NCI-H2171 (cell line): ENCODE data around the gene PLS3.
"Not testable (repeated sequence)": the region's sequence is repeated elsewhere in the genome, so short reads cannot be mapped to it uniquely, and the experiment has no call there.

ENCODE experiments used
- DNase-seq: peaks from one replicate; lab custom pipeline; 2025; lab: John Stamatoyannopoulos, UW

Gene PLS3

DNA sequence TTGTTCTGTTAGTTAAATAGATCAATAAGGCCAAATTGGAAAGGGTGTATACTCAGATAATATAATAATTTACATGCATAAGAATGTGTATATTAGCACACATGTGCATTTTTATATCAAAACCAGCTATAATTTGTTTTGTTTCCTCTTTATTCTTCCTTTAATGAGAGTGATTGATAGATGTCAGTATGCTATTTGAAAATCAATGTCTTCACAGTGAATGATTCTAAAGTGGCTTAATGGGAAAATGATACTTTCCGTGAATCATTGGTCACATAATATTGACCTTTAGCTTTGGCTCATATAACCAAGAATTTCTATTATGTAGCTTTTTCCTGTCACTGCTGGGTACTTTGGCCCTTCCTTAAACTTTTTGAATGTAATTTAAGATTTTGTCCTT is 48.6 kb downstream of the PLS3 start:
- DNase-seq: no peak

DNA sequence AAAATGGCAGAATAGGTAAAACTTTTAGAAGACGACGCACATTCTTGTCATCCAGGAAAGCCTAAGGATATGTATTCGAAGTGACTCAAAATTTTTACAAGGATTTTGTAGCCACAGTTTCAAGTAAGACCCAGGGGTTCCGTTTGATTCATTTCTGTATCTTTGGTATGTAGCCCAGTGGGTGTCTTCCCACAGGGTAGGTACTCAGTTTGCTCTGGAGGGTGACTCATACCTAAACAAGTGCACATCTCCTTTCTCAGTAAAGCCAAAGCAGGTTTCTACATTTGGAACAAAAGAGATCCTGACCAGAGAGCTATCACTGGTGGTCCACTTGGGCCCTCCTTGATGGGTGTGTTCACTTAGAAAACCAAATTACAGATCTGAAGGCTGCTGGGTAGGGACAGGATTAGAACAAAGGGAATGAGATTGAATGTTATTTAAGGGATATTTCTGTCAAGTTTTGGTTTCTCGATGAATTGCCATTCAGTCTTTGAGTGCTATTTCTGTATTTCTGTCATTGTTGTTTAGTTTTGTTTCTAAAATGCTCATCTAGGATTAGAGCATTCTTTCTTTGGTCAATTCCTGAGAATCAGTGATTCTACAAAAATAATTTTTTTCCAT is 56.1 kb downstream of the PLS3 start:
- DNase-seq: no peak

DNA sequence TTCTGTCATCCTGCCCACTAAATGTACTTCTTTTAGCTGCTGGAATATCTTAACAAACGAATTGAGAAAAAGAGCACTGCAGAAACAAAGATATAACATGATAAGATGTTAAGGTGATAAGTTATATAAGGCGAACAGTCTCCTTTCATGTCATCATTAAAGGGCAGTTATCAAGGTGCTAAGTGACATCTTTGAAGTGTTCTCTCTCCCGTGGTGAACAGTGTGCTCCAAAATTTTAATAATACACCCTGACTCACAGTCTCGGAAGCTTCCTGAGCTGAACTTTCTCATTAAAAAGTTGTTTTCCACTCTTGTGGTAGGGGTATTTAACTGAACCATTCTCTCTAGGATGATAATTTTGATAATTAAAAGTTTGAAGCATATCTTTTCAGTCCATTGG is 61.6 kb downstream of the PLS3 start:
- no peak for DNase-seq

DNA sequence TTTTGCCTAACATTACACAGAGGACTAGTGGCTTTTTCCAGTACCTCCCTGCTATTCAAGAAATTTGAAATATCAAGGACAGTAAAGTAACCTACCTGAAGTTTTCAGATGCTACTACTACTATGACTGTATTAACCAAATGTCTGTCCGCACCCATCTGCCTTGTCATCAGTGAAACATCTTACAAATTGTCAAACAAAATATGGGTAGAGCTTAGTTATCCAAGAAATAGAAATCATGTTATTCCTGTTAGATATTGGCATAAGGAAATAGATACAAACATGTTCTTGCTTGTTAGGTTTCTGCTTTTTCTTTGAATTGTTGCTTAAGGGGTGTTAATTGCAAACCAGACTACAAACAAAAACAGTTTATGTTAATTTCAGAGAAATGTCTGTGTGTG is 63.9 kb downstream of the PLS3 start:
- DNase-seq: no peak

DNA sequence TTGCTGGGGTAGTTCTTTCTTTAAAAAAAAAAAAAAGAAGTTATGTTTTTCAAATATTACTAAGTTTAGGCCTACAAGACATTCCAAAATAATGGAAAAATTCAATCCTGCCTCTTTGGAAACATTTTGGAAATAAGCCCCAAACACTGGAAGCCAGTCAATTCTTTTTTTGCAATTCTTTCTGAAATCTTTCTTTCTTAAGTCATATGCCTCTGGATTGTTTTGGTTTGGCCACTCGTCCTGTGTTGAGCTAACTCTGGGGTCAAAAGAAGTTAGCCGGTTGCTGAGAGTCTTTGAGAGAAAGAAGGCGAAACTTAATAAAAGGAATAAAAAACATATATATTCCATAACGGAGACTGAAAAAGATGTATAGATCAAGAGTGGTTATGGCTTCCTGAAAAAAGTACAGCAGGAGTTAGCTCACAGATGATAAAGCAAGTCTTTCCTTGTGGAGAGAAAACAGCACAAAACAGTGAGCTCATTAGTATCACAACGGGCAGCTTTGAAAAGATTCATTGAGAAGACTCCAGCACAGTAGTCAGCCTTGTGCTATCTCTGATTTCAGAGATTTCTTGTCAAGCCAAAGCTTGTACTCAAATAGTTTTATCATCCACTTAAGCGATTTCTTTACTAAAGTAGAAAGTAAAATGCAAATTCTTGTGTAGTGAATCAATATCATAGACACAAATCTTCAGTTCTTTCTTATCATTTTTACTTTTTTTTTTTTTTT is 64.8 kb downstream of the PLS3 start:
- no peak for DNase-seq

DNA sequence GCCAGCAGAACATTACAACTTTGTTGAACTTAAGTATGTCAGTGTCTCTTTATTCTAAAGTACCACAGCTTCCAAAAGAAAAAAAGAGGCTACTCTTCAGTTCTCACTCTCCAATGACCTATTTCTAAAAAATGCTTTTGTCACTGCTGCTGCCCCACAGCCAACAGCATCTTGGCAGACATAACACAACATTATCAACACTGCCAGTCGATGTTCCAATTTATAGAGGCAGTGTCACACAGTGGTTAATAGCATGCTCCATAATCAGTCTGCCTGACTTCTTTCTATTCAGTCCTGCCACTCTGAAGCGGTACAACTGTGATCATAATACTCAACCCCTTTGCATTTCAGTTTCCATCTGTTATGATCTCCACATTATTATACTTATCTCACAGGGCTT is 69.2 kb downstream of the PLS3 start:
- no peak for DNase-seq

DNA sequence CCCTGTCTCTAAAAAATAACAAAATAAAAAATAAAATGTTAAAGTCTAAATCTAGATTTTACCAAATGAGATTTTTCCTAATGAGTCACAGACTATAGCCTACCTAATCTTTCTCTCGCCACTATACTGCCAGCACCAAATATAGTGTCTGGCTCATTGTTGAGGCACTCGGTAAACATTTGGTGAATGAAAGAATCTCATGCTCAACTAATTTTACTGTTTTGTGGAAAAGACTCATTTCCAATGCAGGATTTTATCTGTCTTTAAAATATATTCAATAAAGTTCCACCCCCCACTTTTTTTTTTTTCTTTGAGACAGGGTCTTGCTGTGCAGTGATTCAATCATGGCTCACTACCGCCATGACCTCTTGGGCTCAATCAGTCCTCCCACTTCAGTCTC is 71.5 kb downstream of the PLS3 start:
- DNase-seq: no peak

DNA sequence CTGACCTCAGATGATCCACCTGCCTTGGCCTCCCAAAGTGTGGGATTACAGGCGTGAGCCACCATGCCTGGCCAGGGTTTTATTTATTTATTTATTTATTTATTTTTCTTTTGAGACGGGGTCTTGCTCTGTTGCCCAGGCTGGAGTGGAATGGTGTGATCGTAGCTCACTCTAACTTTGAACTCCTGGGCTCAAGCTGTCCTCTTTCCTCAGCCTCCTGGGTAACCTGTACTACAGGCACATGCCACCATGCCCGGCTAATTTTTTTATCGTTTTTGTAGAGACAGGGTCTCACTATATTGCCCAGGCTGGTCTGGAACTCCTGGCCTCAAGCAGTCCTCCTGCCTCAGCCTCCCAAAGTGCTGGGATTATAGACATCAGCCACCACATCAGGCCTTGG is 72.4 kb downstream of the PLS3 start:
- DNase-seq: not testable (repeated sequence)

DNA sequence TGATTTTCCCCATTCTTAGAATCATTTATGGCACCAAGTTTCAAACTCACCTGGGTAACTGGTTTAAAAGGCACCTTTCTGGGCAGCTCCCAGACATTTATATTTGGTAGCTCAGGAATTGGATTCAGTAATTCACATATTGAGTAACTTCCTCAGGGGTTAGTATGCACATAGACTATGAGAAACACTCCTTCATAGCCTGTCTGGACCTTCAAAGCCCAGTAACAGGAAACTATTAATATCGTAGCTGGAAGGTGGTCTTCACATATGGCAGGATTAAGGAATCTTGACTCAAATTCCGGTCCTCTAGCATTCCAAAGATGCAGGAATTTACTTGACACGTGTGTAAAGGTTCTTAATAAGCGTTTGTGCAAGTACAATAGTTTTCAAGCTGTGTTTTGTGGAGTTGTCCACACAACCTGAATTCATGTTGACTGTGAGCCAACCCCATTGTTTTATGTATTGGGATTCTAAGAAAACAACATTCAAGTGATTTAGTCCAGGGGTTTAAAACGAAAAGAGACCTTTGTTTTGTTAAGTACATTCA is 78.4 kb downstream of the PLS3 start:
- DNase-seq: no peak

DNA sequence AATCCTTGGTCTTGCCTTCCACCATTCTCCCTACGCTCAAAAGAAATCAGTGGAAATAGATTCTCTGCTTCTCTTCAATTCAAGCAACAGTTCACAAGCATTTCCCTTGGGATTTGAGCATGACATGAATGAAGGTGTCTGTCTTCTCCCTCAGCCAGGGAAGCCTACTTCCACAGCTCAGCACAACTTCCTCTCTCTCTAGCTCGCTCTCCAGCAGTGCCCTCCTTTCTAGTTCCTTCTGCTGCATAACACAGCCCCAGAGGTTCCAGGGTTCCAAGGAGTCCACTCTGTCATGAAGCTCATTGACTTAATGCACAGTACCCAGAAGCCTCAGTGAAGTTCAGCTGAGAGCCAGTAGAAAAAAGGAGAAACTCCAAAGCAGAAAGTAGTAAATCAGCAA is 81.3 kb downstream of the PLS3 start:
- no peak for DNase-seq

DNA sequence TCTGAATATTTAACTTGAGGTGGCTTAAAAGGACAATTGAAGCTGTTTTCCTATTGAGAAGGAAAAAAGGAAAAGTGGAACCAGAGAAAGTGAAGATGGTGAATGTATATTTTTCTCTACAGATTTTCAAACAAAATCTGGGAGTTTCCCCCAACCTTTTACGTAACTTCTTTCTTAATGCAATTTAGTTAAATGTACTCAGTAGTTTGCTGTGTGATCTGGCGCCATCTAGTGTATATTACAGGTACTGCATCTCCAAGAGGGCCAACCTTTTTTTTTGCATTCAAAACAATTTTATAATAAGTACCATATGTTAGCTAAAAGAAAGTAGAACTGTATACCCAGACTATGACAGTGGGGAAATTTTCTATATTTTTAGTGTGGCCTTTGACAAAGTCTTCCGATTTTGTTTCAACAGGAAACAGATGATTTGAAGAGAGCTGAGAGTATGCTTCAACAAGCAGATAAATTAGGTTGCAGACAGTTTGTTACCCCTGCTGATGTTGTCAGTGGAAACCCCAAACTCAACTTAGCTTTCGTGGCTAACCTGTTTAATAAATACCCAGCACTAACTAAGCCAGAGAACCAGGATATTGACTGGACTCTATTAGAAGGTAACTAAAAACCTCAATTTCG is 82.0 kb downstream of the PLS3 start:
- no peak for DNase-seq

DNA sequence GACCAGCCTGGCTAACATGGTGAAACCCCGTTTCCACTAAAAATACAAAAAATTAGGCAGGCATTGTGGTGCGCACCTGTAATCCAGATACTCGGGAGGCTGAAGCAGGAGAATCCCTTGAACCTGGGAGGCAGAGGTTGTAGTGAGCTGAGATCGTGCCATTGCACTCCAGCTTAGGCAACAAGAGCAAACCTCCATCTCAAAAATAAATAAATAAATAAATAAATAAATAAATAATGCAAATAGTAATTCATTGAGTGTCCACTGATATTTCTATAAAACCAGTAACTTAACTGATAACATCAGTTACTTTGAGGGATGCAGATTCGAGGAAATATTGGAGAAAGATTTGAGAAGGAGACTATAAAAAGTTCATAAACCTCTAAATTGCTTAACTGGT is 83.4 kb downstream of the PLS3 start:
- DNase-seq: not testable (repeated sequence)

DNA sequence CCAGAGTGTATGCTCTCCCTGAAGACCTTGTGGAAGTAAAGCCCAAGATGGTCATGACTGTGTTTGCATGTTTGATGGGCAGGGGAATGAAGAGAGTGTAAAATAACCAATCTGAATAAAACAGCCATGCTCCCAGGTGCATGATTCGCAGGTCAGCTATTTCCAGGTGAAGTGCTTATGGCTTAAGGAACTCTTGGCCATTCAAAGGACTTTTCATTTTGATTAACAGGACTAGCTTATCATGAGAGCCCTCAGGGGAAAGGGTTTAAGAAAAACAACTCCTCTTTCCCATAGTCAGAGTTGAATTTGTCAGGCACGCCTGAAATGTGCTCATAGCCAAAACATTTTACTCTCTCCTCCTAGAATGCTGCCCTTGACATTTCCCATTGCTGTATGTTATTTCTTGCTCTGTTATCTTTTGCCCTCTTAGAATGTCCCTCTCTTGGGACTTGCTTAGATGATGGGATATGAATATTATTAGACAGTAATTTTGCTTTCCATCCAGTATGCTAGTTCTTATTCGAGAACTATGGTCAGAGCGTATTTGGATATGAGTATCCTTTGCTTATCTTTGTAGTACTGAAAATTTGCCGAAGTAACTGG is 88.6 kb downstream of the PLS3 start:
- no peak for DNase-seq

DNA sequence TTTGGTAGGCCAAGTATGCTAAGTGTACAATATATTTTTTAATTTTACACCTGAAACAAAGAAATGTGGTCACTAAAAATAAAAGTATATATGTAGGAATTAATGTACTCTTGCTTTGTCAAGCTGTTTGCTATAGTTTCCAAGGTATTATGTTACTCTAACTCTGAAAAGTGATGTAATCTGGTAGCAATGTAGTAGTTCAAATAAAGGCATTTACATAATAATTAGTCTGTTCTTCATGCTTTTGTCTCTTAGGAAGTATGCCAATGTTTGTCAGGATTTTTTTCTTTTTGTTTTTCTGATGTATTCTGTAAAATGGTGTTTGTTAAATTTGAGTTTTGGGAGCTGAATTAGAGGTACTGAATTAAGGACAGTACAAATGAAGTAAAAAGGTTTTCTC is 89.5 kb downstream of the PLS3 start:
- DNase-seq: no peak

DNA sequence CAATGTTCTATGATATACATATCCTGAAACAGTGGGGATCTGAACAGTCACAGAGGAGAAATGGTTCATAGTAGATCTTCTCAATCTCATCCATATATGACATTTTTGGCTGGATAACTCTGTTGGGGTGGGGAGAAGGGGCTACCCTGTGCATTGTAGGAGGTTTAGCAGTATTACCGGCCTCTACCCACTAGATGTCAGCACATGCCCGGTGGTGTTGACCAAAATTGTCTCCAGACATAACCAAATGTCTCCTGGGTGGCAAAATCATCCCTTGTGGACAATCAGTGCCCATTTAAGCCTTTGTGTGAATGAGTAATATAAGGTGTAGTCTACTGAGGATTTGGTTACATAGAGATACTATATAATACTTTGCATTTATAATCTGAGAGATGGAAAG is 89.9 kb downstream of the PLS3 start:
- DNase-seq: peak; percentile 11

DNA sequence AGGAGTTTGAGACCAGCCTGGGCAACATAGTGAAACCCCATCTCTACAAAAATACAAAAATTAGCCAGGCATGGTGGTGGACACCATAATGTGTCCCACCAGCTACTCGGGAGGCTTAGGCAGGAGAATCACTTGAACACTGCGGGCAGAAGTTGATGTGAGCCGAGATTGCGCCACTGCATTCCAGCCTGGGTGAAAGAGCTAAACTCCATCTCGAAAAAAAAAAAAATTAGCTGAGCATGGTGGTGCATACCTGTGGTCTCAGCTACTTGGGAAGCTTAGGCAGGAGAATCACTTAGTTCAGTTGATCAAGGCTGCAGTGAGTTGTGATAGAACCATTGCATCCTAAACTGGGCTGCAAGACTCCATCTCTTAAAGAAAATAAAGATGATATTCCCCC is 91.2 kb downstream of the PLS3 start:
- DNase-seq: no peak

DNA sequence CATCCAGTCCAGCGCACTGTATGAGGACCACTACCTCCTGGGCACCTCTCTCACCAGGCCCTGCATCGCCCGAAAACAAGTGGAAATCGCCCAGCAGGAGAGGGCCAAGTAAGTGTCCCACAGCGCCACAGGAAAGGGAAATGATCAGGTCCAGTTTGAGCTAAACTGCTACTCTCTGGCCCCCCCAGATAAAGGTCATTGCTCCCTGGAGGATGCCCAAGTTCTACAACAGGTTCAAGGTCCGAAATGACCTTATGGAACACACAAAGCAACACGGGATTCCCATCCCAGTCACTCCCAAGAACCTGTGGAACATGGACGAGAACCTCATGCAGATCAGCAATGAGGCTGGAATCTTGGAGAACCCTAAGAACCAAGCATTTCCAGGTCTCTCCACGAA is 104.1 kb downstream of the PLS3 start:
- DNase-seq: no peak

DNA sequence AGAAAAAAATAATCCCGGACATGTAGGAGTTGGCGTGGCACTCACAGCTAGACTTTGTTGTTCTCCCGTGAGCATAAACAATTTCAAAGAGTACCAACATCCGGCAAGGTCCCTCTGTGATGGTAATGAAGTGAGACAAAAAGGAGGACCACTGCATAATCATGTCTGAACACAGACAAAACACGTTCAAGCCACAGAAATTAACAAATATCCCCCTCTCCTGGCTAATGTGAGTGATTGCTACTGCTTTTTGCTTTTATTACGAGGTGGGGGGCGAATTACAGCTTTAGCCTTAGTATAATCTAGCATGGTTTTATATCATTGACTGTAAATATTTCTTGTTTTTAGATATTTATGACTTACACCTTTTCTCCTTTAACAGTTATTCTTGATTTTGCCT is 118.5 kb downstream of the PLS3 start:
- DNase-seq: no peak

DNA sequence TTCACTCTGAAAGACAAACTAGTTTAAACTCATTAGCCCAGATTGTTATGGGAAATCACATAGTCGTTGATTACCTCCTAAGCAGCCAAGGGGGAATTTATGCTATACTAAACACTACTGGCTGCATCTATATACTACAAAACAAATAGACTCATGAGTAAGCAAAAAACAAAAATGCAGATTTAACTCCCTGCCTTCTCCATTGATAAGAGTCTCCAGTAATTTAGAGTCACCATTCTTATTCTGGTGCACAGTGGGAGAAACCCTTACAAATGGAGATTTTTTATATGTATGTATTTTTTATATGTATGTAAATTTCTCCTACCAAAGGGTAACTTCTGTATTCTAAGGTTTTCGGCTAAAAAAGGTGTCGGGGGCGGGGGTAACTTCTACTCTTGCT is 126.6 kb downstream of the PLS3 start:
- DNase-seq: no peak

DNA sequence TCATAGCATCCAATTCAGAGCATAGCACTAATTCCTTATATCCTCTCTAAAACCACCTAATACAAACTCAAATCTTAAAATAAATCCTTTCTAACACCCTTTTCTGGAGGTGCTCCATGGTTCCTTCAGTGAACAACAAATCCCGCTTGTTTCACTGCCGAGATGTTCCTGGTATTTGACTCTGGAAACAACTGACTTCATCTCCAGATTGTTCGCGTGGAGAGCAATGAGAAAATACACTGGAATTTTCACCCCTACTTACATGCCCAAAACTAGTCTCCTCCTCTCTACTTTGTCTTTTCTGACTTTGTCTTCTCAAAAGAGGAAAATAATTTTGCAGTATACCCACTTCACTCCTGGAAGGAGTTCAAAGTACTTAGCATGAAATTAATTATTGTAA is 129.0 kb downstream of the PLS3 start:
- no peak for DNase-seq

DNA sequence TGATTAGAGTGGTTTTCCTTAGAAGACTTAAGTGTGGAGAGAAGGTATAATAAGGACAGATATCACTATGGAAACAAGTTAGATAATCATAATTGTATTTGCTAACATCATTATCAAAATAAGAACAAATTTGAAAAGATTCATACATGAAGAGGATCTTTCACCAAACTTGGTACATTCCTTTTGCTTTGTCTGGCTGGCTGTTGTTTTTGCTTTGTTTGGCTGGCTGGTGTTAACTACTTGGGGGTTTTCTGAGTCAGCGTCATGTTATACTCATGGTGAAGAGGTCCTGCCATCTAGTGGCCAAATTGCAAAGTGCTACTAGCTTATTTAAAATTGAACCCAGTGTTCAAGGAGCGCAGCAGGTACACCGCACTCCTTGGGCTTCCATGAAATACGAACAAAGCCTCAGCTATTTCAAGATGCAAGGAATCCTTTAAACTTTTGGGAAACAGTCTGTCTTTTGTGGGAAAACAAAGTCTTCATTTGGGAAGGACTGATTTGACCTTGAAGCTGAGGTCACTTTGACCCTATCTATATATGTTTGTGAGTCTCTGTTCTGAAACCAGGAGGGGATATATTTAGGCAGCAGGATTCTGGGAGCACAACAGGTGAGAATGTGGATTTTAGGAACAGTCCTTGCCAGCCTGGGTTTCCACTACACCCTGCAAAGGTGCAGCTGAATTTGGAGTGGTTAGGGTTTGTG is 129.7 kb downstream of the PLS3 start:
- DNase-seq: peak; percentile 15

DNA sequence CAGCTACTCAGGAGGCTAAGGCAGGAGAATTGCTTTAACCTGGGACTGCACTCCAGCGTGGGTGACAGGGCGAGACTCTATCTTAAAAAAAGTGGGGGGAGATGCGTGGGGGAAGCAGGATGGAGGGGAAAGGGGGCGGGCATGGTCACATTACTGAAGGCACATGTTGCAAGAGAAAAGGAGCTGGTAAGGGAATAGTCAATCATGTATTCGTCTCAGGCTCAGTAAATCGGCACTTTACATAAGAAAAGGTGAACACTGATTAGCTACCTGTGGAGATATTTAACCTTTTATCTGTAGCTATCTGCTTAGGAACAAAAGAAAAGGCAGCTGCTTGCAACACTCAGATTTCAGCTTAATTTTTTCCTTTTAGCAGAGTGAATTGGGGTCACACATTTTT is 132.5 kb downstream of the PLS3 start:
- DNase-seq: no peak
